GM12865 (cell line): ENCODE results near the gene DRG1.
"Not testable (repeated sequence)": the region's sequence is repeated elsewhere in the genome, so short reads cannot be mapped to it uniquely, and the experiment has no call there.

Source experiments
- DNase-seq: peaks from one replicate; pipeline ENCODE4 v3.0.0; 2010; ENCODE audit warnings: low read depth
- H3K4me3 ChIP-seq: 2 replicates; pipeline ENCODE4 v1.5.1; 2011; ENCODE audit warnings: mild to moderate bottlenecking, low read depth, low read length, control low read depth
- CTCF ChIP-seq: IDR thresholded peaks from 2 replicates; pipeline ENCODE4 v1.5.1; 2011; ENCODE audit warnings: low read length, control low read depth, low read depth, inconsistent platforms; ENCODE audit not compliant: insufficient read depth; ENCODE audit errors: missing control alignments

Gene DRG1

GRCh38 chr22:31363885-31364465, 35.4 kb upstream of the DRG1 start:
- H3K4me3 ChIP-seq, result no peak overlapping the region
- no peak for TF ChIP-seq CTCF
- no peak for DNase-seq

- DNase-seq, result no peak
- TF ChIP-seq CTCF, result no peak
- no peak overlapping the region for H3K4me3 ChIP-seq
Observed at GRCh38 chr22:31367426-31367825, 32.0 kb upstream of the DRG1 start.

- no peak overlapping the region for H3K4me3 ChIP-seq
- no peak for DNase-seq
- no peak for TF ChIP-seq CTCF
Observed at GRCh38 chr22:31377612-31378011, 21.8 kb upstream of the DRG1 start.

- H3K4me3 ChIP-seq, result no peak overlapping the region
- no peak for DNase-seq
- TF ChIP-seq CTCF, result no peak
Observed at GRCh38 chr22:31378123-31378522, 21.3 kb upstream of the DRG1 start.

- DNase-seq, H3K4me3 ChIP-seq: not testable (repeated sequence)
Observed at GRCh38 chr22:31378651-31379050, 20.8 kb upstream of the DRG1 start.

GRCh38 chr22:31393893-31394292, 5.5 kb upstream of the DRG1 start:
- TF ChIP-seq CTCF, result no peak
- no peak overlapping the region for H3K4me3 ChIP-seq
- DNase-seq, result no peak

GRCh38 chr22:31394326-31394725, 5.1 kb upstream of the DRG1 start:
- no peak for DNase-seq
- no peak overlapping the region for H3K4me3 ChIP-seq
- TF ChIP-seq CTCF, result no peak
